GM19239 (cell line): ENCODE measurements around the gene SH3RF3.

ENCODE experiments used
- DNase-seq: peaks from one replicate; pipeline ENCODE4 v3.0.0; 2011; ENCODE audit warnings: low spot score; ENCODE audit not compliant: insufficient read length
- FAIRE-seq: peaks from 2 replicates; lab custom pipeline; 2011; peaks lifted over from hg19 to GRCh38; lab: Jason Lieb, UNC

SH3RF3 gene

DNA sequence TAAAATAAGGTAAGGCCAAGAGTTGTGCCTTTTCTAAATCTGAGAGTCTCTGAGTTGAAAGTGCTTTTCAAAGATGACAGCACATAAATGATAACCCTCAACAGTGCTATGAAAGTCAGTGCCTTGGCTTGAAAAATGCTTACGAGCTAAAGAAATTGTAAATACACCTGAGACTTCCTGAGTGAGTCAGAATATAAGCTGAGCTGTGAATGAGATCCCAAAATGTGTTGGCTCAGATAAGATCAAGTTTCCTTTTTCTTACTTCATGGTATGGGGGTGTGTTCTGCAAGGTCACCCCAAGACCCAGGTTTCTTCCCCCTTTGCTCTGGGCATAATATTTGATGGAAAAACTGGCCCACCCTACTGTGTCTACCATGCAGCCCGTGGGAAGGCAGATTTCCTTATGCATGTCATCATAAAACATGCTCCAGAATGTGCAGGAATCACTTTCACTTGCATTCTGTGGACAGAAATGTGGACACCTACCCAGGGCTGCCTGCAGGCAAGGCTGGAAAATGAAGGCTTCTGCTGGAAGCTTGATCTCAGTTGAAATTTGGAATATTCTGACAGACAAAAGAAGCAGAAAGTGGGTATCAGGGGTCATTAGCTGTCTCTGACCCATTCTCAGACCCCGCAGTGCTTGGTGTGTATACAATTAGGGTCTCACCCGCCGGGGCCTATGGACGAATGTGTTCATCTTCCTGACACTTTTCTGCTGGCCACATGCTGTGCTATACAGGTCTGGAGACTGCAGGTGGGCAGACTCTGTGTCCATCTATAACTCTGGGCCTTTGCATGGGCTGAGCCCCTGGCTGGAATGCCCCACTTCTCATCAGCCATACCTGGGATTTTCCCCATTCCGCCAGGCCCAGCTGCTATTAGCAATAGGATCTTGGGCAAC, 212.6 kb downstream of the SH3RF3 start:
- FAIRE-seq, result no peak
- no peak for DNase-seq

DNA sequence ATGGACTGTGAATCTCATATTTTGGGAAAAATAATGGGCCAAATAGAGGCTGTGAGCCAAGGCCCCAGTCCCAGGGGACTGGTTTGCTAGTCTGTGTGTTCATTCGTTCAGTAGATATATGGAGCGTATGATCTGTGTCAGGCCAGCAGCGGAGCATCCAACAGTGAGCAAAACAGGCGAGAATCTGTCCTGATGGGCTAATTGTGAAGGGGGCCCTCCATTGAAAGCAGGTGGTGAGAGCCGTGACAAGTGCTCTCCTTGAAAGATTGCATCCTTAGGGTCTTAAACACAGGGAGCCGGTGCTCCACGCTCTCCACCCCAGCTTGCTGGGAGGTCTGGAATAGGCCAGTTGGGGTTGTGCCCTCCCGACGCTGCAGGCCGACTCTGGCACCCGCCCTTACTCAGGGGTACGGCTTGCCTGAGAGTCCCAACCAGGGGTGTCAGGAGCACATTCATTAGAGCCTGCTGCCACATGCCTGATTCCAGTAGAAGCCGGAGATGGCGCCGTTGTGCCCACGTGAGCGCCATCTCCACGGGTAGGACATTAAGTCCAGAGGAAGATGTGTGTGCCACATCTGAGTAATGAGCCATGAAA, 213.3 kb downstream of the SH3RF3 start:
- FAIRE-seq (no peak), DNase-seq (no peak)

DNA sequence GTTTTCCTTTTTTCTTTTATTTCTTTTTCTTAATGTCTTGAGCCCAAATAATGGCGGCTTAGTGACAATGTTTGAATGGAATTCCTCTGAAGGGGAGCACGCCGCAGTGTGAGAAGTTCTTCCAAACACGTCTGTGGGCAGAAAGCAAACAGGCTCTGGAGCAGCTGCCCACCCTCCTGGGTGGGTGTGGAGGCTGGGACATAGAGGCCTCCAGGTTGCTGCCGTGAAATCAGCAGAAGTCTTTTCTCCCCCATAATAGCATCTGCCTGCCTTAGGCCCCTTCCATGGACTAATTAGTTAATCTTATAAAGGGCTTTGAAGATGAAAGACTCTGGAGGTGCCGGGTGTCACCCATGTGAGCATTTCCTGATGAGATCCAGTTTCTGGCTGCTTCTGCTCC, 213.9 kb downstream of the SH3RF3 start:
- FAIRE-seq, result no peak
- DNase-seq, result no peak

DNA sequence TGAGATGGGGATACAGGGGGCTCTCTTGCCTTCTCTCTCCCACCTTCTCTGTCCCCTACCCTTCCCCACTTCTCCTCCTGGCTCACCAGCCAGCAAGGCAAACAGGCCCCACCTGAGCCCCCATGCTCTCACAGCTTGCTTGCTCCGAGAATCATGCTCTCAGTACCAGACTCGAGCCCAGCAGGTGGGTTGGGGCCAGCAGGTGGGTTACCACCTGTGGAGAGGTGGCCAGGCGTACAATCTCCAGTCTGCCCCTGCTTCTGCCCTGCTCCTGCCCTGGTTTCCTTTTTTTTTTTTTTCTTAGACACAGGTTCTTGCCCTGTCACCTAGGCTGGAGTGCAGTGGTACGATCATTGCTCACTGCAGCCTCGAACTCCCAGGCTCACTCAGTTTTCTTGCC, 214.5 kb downstream of the SH3RF3 start:
- FAIRE-seq (no peak), DNase-seq (no peak)

DNA sequence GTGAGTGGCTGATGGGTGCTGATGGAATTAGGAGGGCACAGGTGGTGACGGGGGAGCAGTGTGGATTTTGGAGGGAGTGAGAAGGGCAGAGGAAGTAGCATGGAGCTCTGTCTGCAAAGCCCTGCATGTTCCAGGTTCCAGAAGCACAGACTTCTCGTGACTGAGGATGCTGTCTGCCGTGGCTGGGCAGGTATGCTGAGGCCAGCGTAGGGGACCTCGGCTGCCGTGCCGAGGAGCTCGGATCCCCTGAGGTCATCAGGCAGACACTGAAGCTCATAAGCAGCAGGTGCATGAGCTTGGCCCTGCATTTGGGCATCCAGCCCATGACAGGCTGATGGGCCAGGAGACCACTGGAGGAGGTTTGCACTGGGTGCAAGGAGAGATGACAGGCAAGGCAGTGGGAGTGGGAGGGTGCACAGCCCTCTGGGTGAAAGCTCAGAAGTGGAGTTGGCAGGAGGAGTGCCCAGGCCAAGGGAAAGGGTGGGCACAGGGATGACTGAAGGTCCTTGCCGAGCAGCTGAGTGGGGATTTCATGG, 215.3 kb downstream of the SH3RF3 start:
- FAIRE-seq, result no peak
- DNase-seq, result no peak

DNA sequence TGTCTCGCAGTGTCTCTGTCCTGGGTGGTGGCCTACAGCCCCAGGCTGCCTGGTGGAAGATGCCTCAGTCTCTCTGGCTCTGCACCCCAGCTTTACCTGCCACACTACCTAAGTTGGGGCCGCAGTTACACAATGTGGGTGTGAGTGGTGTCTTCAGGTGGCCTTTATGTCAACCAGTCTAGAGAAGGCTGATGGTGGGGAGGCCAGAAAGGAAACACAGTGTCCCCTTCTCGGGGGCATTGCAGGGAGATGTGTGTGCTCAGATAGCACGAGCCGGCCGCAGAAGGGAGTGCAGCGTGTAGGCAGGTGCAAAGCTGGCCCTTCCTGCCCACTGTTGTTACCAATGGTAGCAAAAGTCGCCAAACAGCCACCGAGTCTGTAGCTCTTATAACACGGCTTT, 216.1 kb downstream of the SH3RF3 start:
- DNase-seq (no peak), FAIRE-seq (no peak)

DNA sequence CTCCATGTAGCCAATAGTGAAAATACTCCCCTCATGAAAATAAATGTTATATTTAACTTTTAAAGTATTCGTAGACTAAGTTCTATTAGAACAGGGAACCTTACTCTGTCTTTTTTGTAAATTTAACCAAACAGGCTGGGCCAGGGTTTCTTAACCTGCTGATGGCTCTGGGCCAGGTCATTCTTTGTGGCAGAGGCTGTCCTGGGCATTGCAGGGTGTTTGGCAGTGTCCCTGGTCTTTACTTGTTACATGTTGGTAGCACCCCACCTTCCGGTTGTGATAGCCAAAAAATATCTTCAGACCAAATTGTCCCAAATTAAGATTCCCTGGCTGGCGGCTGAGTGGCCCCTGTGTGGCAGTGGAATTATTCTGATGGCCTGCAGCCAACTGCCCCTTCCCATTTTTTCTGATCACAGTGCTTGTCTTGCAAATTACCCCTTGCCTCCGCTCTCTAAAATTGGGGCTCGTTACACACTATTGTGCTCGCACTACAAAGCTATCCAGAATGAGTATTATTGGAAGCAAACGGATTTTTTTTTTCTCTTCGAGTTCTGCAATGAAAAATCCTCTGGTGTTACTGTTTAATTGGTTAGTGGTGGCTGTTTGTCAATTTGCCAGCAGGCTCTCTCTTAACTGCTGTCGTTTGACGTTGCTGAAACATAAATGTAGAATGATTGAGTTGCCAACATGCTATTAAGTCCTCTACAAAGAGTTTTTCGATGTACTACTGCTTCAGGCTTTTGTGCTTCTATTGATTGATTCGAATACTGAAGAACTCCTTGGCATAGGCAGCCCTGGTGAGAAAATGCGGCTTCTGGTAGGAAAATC, 216.9 kb downstream of the SH3RF3 start:
- DNase-seq (no peak), FAIRE-seq (no peak)

DNA sequence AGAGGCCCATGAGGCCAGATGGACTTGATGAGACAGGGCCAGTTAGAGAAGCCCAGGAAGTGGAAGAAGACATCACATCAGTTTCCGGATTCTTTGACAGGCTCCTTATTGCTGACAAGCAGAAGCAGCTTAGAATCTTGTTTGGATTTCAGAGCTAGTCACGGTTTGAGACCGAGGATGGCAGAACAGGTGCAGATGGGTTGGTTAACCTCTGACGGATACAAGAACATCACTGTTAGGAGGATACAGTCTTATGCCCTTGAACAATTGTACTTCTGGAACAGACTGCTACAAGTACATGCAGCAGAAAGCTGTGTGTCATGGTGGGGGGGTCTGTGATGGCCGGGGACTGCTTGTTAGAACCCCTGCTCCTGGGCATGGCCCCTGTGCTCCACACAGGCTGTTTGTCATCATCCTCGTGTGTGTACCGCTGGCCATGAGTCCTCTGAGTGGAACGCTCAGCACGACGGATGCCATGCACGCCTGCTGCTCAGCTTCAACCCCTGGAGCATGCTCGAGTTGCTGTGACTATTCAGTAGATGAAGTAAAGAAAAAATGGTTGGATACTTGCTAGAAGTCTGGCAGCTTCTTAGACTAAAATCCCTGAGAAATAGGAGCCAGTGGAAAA, 217.7 kb downstream of the SH3RF3 start:
- FAIRE-seq, result no peak
- DNase-seq, result no peak

DNA sequence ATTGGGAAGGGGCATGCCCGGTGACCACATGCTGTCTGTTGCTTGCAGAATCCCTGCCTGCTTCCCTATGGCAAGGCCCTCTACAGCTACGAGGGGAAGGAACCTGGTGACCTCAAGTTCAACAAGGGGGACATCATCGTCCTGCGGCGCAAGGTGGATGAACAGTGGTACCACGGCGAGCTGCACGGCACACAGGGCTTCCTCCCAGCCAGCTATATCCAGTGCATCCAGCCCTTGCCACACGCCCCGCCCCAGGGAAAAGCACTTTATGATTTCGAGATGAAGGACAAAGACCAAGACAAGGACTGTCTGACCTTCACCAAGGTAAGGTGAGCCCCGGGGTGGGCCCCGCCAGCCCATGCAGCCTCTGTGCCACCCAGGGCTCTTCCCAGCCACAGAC, 218.6 kb downstream of the SH3RF3 start:
- DNase-seq, result no peak
- FAIRE-seq, result no peak

DNA sequence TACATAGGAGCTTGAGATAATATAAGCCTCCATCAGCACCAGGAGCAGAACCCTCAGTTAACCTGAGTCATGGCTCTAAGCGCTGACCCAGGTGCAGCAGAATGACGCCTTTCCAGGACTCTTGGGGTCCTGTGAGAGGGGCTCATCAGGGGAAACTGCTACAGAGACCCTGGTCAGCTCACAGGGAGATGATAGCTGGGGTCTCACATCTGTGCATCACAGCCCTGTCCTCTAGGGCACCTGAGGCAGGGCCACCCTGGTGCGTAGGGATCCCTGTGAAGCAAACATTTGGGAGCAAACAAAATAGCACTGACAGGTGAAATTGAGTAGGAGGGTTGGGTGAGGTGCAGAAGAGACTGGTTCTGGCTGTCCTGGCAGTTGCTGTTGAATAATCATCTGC, 219.2 kb downstream of the SH3RF3 start:
- no peak for DNase-seq
- FAIRE-seq, result peak; percentile 45

DNA sequence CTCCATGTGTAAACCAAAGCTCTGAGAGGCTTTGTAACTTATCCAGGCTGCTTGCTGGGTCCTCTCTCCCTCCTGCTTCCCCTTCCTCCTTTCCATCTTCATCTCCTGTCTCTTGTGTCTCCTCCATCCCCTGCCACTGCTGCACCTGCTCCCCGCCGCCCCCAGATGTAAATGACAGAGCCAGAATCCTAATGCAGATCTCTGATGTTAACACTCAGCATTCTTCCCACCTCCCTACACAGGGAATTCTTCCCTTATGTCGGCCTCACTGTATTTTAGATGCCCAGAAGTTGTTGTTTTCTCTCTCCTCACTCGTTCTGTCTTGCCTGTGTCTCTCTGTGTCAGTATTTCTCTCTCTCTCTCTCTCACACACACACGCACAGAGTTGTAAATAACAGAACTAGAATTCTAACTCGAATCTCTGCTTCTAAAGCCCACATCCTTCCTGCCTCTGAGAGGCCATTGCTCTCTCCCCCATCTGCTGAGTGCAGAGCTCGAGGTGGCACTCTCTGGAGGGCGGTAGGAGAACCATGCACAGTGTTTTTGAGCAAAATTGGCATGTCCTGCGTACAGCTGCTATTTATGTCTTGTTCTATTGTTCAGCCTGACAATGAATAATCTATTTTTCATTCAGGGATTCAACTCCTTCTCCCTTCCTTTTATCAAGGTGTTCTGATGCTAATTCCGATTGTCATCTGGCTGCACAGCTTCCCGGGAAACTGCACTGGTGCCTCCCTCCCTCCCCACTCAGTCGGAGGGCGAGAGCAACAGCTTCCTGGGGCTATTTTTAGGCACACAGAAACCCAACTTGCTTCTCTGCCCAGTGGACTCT, 219.9 kb downstream of the SH3RF3 start:
- peak; percentile 40 for DNase-seq
- peak; percentile 49 for FAIRE-seq

DNA sequence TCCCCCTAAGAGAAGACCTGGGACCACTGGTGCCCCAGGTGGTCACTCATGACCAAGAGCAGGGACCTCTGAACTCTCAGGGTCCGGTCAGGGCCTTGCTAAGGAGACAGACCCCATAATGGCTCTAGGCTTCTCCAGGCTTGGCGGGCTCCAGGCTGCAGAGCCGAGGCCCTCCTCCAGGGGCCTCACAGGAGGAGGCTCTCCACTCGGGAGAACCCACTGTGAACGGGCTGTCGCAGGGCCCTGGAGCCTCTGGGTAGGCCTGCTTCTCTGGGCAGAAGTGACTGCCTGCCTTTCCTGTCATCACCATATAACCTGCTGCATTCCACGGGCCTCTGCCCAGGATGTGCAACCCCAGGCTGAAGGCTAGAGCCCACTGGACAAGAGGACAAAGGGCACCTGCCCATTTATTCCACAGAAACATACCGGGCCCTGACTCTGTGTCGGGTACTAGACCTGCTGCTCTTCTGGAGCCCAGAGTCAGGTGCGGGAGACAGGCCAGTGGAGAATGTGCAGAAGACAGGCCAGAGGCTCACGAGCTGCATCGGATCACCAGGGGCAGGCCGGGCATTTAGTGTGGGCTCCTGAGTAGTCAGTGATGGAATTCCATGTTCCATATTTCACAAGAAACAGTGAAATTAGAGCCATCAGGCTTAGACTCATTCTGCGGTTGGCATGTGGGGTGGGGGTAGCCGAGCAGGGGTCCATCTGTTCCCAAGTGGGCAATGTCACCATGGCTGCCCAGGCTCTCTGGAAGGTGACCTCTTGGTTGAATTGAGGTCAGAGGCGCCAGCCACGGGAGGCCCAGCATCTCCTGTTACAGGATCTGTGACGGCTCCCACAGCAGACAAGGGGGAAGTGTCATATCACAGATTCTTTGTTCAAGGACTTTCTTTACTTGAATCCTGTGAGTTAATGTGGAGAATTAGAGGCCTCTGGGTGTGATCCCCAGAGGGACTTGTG, 220.8 kb downstream of the SH3RF3 start:
- DNase-seq, result no peak
- peak; percentile 31 for FAIRE-seq

DNA sequence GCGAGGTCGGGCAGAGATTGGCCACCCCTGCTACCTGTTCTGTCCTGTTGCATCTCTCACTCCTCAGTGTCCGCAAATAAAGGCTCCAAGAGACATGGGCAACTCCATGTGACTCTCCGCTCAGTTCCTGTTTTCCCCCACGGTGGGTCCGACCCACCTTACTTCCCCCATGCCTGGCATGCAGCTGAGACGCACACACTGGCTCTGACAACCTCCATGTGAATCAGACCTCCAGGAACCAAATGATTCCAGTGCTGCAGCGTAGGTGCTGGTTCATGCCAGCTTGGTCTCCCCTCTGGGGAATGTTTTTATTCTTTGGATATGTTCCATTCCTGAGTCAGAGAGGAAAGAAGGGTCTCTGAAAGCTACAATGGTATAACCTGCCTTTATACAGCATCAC, 221.5 kb downstream of the SH3RF3 start:
- FAIRE-seq, result no peak
- DNase-seq, result no peak

DNA sequence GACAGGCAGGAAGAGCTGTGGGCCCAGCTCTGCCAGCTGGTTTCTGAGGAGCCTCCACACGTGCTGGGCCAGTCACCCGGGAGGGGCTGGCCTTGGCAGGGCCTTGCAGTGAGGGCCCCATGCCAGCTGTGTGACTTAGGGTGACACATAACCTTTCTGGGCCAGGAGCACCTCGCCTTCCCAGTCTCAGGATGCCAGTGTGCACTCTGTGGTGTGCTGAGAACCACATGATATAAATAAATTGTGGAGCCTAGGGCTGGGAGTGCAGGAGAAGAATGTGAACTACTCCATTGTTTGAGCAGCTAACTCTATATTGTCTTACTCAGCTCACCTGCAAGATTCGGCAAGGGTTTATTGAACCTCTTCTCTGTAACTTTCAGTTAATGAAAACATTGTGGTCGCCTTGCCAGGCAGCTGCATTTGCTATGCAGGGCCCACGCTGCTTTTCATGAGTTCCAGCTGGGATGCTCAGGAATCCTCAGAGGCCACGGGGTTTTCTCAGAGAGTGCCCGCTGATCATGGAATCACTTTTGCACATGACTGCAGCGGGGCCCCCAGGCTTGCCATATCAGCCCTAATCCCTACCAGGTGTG, 222.3 kb downstream of the SH3RF3 start:
- FAIRE-seq, result no peak
- no peak for DNase-seq

DNA sequence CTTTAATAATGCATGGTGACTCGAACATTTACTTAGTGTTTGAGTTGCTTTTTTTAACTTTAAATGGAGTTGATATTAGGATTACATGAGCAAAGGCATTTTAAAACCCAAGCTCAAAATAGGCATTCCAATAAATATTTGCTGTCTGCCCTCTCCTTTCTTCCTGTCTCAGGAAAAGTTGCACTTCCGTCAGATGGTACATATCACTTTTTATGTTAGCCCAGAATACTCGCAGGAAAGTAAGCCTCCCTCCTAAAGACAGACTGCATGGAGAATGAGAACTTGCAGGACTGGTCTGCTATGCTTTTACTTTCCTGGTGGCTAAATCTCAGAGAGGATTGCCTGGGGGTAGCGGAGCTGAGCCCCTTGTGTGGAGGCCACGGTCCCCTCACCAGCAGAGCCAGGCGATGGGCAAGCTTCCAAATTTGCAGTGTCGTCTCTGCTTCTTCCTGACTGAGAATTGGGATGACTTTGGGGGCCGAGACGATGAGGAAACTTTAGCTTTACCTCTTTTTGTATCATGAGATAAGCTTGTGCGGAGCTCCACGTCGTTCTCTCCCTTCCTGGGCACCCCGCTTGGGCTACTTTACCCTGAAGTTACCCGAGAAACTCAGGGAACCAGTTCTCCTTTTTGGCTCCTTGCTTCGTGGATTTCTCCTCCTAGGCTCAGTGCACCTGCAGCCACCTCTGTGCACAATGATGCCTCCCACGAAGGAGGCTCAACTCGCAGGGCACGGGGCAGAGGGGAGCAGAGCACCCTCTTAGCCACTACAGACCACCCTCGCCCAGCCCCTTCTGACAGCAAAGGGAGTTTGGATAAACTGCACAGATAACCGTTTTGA, 223.3 kb downstream of the SH3RF3 start:
- FAIRE-seq (no peak), DNase-seq (no peak)

DNA sequence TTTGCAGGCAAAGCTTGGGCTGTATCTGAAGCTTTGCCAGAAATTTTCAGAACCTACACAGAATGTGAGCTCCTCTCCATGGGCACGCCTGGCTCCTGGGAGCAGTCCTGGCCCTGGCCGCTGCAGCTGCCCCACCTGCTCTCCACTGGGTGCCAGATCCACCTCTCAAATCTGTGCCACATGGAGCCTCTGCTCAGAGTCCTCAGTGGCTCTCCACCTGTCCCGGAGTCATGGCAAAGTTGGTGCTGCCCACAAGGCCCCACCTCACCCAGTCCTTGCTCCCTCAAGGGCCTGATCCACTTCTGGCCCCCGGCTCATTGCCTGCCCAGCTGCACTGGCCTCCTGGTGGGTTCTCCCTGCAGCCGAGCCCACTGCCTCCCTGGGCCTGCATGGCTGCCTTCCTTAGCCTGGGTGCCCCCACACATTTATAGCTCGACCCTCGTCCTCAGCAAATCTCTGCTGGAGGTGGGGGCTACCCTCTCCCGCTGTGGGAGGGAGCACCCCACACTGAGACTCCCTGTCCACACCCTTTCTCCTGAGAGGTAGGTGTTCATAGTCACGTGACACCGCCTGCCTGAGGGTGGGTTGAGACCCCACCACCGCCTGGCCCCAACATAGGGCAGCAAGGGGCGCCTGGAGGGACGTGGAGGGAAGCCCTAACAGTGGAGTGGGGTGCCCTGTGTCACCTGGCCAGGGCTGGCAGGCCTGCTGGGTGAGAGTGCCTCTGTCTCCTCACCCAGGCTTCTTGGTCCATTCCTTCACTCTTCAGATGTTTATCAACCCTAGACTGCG, 224.1 kb downstream of the SH3RF3 start:
- DNase-seq (no peak), FAIRE-seq (no peak)
